ENCODE measurements around the gene PRUNE2.

GRCh38 chr9:76873056-76873792 lies 32.7 kb downstream of the PRUNE2 start:
- TF ChIP-seq SUZ12 (IDR thresholded peaks at IDR 0.05; ENCODE audit: extremely low read depth, insufficient read depth, insufficient read length) (no peak), ZNF274 (IDR thresholded peaks at IDR 0.05; ENCODE audit: low read depth, low read length) (no peak)

Measured in NT2/D1 (cell line).